COLO829 (cell line): ENCODE data around the gene PRKN.
A peak's percentile ranks its signal among the peaks of the same experiment; 100 is the strongest.

Source experiments
- DNase-seq: peaks from one replicate; pipeline ENCODE4 v3.0.0; 2012; ENCODE audit warnings: low spot score

The PRKN gene

DNA sequence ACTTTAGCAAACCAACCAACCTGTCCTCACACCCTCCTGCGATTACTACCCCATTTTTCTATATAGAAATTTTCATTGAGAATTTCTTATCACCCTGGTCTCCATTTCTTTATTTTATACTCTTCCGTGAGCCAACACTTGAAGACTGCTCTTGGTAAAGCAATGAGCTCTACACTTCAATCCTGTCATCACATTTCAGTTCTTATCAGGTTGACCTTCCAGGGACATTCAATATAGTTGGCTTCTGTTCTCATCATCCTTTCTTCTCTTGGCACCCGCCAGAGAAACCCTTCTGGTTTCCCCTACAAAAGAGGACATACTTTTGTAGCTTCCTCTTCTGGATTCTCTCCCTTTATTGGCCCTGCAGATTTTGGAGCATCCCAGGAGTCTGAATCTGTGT lies 279.3 kb downstream of the PRKN start:
- DNase-seq: no peak

- DNase-seq: no peak
Observed at GRCh38 chr6:162443101-162443500, 284.5 kb downstream of the PRKN start.

- DNase-seq: peak; percentile 2
Observed at GRCh38 chr6:162442687-162443086, 284.9 kb downstream of the PRKN start.

GRCh38 chr6:162441991-162442390 lies 285.6 kb downstream of the PRKN start:
- no peak for DNase-seq

DNA sequence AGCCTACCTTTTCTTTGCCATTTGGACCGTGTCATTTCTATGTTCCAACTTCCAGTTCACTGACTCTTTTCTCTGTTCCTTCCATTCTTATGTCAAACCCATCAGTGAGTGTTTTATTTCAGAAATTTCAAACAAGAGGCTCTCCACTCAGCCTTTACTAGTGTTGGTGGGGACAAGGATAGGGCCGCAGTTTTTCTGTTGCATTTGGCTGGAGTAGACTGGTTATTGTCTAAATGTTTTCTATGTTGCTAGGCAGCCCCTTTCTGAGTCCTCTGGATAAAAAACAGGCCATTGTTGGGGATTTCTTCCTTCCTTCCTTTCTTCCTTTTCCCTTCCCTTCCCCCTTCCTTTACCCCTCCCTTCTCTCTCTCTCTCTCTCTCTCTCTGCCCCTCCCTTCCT lies 288.6 kb downstream of the PRKN start:
- DNase-seq: no peak

GRCh38 chr6:162435071-162435470 lies 292.5 kb downstream of the PRKN start:
- no peak for DNase-seq

DNA sequence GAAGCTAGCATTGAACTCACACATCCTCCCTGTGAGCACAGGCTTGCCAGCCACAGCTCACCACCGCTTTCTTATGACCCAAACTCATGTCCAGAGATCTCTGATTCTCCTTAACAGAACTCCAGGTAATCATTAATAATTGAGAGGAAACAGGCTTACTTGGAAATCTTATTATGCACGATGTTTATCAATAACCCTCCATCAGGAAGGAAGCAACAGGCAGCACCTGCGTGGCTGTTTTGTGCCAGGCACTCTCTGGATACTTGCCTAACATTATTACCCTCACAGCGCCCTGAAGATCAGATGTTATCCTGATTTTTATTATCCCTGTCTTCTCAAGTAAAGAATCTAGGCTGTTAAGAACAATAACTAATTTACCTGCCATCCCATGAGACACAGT lies 306.6 kb downstream of the PRKN start:
- no peak for DNase-seq

DNA sequence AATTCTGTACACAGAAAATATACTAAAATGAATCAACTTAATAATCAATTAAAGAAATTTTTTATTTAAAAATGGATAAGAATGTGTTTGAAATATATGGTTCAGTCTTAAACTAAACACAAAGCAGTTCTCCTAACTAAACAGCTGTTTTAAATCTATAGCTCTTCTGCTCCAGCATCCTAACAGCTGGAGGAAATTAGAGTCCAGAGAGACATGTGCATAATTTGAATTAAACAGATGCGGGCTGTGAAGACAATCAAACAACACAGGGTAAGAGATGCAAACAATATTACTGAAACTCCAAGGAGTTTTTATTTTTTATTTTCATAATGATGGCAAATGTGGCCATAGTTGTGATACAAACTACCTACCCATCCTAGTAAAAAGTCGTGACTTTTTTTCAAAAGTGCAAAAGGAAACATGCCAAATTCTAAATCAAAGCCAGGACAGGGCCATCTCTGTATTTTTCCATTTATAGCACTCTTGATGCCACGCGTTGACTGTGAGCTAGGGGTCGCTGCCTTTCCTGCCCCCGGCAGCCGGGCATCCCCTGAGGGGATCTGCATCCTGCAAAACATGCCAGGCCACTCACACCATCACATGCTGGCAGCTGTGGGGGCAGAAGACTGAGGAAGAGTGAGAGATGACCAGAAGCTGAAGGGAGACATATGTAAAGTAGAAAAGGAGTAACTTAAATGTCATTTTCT lies 310.6 kb downstream of the PRKN start:
- no peak for DNase-seq

GRCh38 chr6:162416307-162416706 lies 311.3 kb downstream of the PRKN start:
- no peak for DNase-seq

- DNase-seq: no peak
Observed at GRCh38 chr6:162409741-162410691, 317.6 kb downstream of the PRKN start.

DNA sequence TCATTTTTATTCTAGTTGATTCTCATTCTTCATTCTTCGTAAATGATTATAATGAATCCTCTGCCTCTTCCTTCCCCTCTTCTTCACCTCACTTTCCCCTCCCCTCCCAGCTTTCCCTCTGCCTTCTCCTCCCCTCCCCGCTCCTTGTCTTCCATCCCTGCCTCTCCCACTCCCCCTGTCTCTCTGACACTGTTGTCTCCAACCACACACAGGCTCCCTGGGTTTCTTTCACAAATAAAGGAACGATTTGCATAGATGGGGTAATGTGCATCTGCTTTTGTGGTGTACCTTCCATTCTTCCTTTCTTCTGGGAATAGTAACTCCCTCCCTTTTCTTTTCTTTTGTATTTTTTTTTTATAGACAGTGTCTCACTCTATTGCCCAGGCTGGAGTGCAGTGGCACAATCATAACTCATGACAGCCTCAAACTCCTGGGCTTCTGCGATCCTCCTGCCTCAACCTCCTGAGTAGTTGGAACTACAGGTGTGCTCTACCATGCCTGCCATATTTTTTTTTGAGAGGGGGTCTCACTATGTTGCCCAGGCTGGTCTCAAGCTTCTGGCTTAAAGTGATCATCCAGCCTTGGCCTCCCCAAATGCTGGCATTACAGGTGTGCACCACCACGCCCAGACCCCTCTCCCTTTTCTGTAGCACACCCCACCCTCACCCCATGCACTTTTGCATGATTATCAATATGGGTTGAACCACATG lies 318.6 kb downstream of the PRKN start:
- no peak for DNase-seq

DNA sequence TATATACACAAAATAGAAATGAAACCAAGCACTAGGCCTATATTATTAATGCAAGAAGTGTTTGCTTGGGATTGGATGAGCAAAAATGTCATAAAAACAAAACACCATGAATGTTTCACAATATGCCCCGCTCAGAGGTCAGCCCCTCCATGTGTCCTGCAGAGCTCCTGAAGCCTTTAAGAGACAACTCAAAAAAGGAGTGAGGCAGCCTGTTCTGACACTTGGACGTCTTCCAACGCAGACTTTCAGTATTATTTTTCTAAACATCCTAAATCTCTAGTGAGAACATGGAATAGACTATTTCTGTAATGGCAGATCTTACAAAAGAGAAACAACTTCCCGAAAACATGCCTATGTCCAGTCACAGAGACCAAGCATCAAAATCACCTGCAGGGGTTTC lies 322.6 kb downstream of the PRKN start:
- no peak for DNase-seq

DNA sequence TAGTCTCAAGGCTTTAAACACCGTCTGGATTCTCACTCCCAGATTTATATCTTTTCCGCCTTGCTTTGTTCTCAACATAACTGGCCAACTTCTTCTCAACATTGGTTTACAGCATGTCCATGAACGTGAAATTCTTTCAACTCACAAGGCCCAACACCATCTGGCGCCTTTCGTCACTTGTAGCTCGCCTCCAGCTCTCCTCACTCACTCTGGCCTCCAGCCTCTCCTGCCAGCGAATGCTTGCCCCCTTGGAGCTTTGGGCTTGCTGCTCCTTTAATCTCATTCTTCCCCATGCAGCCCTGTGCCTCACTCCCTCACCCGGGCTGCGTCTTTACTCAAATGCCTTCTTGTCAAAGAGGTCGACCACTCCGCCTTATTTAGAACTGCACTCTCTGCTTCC lies 324.5 kb downstream of the PRKN start:
- no peak for DNase-seq

DNA sequence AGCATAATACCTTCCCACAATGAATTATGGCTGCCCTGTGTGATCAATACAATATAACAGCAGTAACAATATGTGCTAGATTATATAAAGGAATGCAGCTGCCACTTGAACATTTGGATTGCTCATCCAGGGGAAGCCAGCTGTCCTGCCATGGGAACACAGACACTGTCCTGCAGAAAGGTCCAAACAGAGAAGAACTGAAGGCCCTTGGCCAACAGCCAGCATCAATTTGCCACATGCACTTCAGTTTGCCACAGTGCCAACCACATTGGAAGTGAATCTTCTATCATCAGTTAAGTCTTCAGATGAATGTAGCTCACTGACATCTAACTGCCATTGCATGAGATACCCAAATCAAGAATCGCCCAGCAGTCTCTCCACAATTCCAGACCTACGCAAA lies 332.4 kb downstream of the PRKN start:
- no peak for DNase-seq

- DNase-seq: peak; percentile 4
Observed at GRCh38 chr6:162390961-162391811, 336.4 kb downstream of the PRKN start.

- DNase-seq: no peak
Observed at GRCh38 chr6:162389343-162390085, 338.1 kb downstream of the PRKN start.

DNA sequence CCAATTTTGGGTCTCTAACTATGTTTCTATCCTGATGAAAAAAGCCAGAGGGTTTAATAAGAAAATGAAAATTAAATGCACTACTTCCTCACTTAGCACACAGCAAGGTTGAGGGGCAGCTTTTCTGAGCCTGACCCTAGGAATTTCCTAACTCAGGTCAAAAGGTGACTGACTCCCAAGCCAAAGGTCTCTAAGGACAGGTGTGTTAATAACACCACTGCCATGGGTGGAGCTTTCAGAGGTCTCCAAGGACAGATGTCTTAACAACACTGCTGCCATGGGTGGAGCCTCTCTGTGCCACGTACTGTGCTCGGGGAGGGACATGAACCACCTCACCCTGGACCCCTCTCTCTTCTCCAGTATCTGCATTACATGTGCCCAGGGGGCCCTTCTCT lies 339.2 kb downstream of the PRKN start:
- DNase-seq: no peak

GRCh38 chr6:162387718-162388382 lies 339.7 kb downstream of the PRKN start:
- no peak for DNase-seq

GRCh38 chr6:162385980-162386379 lies 341.6 kb downstream of the PRKN start:
- no peak for DNase-seq

GRCh38 chr6:162379757-162380409 lies 347.7 kb downstream of the PRKN start:
- no peak for DNase-seq
